ENCODE measurements around the gene KLHL40.

Gene KLHL40

DNA sequence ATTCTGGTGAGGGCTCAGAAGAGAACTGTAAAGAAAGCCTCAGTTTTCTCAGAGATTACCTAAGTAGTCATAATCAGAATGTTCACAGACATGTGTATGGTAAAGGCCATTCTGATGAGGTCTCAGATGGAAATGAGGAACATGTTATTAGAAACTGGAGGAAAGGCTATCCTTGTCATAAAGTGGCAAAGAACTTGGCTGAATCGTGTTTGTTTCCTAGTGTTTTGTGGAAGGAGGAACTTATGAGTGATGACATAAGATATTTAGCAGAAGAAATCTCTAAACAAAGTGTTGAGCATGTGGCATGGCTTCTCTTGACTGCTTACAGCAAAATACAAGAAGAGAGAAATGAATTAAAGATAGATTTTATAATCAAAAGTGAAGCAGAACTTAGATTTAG, 12.8 kb upstream of the KLHL40 start:
- no peak for DNase-seq

DNA sequence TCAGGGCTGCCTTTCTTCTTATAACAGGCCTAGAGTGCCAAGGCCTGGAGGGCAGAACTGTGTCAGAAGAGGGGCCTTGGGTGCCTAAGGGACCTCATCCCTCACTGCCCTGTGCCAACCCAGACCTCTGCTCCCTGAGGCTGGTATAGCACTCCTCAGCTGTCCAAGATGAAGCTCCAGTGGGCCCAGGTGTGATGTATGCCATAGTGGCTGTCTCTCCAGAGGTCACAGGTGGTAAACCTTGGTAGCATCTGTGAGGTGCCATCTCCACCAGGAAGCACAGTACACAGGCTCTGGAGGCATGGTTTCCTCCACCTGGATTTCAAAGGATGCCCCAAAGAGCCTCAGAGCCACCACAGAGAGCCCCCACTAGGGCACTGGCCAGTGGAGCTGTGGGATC, 12.3 kb upstream of the KLHL40 start:
- DNase-seq, result no peak

DNA sequence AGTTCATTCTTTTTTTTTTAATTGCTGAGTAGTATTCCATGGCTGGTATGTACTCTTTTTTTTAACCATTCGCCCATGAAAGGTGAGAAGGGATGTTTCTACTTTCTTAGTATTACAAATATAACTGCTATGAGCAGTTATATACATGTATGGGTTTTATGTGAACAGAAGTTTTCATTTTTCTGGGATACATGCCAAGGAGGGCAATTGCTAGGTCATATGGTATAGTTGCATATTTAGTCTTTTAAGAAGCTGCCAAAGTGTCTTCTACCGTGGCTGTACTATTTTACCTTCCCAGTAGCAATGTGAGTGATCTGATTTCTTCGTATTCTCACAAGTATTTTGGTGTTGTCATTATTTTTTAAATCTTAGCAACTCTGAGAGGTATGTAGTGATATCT, 11.2 kb upstream of the KLHL40 start:
- no peak for DNase-seq

DNA sequence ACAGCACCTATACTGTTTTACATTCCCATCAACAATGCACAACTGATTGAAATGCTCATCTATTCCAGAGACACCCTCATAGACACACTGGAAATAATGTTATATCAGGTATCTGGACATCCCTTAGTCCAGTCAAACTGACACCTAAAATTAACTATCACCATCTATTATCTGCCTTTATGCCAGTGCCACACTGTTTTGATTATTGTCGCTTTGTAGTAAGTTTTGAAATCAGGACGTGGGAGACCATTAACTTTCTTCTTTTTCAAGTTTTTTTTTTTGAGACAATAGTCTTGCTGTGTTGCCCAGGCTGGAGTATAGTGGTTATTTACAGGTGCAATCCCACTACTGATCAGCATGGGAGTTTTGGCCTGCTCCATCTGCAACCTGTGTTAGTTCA, 9.4 kb upstream of the KLHL40 start:
- no peak for DNase-seq

DNA sequence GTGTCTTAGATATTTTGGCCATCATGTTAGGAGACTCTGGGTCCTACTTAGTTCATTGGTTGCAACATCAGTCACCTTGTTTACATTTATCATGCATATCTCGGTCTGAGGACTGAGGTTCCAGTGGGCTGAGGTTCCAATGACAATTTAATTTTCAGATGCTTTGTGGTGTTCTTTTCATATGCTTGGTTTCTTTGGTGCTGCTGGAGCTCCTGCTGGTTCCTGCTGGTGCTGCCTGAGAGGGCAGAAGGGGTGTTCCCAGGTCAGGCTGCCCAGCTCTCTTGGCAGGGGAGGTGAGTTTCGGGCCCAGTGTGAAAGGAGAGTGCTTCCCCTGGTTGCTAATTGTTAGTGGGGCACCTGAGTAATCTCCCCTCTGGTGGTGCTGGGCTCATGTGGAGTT, 6.9 kb upstream of the KLHL40 start:
- no peak for DNase-seq

DNA sequence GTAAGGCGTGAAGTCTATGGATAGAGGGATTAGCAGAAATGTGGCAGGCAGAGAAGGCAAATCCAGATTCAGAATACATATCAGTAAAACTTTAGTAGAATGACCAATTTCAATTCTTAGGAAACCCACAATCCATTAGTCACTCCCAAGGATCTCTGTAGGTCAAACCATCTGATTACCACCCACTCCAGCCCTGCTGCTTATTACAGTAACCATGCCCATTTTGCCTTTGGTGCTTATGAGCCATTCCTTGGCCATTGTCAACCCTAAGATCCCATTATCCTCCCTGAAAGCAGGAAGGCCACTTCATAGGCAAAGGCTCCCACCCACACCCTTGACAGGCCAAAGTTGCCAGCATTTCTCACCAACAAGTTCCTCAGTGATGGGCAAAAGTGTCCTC, 5.1 kb upstream of the KLHL40 start:
- DNase-seq, result no peak

DNA sequence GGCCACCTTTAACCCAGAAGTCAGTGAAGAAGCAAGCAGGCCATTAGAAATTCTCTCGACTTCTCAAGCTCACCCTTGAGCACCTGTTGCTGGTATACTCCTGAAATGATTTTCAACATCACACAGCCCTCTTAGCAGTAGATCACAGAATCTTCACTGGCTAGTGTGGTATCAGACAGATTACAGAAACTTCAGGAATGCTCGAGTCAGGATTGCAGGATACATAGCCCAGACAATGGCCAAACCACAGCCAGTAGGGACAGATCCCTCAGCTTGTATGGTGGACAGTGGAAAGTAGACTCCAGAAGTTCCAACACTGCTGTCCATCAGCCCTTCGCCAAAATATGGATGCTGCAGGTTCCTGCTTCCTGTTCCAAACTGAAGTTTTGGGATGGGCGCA, 4.5 kb upstream of the KLHL40 start:
- no peak for DNase-seq

DNA sequence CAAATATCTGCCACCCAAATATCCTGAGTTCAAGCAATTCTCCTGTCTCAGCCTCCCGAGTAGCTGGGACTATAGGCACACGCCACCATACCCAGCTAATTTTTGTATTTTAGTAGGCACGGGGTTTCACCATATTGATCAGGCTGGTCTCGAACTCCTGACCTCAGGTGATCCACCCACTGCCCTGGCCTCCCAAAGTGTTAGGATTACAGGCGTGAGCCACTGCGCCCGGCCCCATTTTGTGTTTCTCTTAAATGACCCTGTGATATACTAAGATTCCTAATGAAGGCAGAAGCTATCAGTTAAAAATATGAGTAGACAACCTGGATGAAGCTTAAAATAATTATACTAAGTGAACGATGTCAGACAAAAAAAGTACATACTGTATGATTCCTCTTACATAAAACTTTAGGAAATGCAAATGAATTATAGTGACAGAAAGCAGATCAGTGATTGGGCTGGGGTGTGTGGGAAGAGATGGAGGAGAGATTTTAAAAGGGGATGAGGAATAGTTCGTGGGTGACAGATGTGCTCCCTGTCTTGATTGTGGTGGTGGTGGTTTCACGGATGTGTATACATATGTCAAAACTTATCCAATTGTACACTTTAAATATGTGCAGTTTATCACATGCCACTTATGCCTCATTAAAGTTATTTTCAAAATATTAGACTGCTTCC, 3.8 kb upstream of the KLHL40 start:
- no peak for DNase-seq

DNA sequence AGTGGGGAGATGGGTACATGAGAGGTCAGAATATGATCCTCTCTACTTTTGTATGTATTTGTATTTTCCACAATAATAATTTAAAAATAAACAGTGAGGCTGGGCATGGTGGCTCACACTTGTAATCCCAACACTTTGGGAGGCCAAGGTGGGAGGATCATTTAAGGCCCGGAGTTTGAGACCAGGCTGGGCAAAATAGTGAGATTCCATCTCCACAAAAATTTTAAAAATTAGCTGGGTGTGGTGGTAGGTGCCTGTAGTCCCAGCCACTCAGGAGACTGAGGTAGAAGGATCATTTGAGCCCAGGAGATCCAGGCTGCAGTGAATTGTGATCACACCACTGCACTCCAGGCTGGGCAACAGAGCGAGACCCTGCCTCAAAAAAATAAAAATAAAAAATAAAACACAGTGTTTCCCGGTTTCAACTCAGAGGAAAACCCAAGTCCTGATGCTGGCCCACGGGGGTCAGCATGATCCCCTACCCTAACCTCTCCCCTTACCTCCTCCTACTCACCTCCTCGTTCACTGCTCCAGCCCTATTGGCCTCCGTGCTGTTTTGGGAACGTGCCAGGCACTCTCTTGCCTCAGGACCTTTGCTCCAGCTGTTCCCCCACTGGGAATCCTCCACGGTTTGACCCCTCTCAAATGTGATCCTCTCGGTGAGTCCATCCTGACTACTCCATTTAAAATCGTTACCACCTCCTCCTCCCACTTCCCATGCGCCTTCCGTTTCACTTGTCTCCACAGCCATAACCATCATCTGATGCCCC, 2.9 kb upstream of the KLHL40 start:
- DNase-seq, result no peak

DNA sequence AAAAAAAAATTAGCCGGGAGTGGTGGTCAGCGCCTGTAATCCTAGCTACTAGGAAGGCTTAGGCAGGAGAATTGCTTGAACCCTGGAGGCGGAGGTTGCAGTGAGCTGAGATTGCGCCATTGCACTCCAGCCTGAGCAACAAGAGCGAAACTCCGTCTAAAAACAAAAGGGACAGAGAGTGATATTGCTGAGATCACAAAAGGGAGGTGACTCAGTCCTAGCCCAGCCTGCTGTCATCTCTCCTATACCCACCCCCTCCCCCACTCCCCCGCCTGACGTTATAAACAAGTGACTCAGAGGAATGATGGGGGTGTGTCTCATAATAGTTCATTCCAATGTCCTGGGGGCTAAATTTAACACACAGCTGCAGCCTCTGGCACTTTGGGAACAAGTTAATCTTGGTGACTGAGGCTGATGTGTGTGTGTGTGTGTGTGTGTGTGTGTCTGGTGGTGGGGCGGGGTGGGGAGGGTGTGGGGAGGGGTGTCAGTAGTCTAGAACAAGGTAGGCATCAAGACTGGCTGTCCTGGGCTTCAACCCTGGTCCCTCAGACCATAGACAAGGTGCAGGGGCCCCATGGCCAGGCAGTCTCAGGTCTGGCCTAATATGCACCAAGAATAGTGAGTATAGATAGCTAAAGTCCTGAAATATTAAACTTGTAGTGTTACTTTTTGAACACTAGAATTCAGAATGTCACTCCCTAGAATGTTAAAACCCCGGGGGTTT, 1.3 kb upstream of the KLHL40 start:
- DNase-seq, result no peak

DNA sequence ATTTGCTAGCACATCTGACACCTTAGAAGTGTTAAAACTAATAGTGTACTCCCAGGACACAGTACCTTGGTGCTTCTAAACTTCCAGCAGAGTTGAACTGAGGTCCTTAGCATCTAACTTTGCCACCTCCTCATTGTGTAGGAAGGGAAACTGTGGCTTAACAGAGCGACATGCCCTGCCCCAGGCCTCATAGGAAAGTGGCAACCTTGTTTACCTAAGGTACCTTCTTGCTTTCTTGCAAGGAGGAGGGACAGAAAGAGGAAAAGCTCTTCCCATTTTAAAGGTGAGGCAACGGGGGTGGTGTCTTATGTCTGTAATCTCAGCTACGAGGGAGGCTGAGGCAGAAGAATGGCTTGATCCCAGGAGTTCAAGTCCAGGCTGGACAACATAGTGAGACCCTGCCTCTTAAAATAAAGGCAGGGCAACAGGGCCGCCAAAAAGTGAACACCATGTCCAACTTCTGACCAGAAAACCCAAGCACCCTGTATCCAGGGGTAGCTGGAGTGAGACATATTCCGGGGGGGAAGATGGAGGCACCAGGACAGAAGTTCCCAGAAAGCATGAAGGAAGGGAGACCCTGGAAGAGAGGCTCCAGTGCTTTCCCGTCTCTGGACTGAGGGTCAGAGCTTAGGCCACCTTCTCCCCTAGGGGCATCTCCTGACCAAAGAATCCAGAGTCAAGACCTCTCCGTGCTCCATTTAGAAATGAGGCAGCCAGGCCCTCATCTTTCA, 540 bp upstream of the KLHL40 start:
- no peak for DNase-seq

DNA sequence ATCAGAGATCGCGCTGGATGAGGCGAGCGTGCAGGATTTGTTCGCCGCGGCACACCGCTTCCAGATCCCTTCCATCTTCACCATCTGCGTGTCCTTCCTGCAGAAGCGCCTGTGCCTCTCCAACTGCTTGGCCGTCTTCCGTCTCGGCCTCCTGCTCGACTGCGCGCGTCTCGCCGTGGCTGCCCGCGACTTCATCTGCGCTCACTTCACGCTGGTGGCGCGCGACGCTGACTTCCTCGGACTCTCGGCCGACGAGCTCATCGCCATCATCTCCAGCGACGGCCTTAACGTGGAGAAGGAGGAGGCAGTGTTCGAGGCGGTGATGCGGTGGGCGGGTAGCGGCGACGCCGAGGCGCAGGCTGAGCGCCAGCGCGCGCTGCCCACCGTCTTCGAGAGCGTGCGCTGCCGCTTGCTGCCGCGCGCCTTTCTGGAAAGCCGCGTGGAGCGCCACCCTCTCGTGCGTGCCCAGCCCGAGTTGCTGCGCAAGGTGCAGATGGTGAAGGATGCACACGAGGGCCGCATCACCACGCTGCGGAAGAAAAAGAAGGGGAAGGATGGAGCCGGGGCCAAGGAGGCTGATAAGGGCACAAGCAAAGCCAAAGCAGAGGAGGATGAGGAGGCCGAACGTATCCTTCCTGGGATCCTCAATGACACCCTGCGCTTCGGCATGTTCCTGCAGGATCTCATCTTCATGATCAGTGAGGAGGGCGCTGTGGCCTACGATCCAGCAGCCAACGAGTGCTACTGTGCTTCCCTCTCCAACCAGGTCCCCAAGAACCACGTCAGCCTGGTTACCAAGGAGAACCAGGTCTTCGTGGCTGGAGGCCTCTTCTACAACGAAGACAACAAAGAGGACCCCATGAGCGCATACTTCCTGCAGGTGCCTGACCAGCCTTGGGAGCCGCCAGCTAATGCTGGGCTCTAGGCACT, 819 bp downstream of the KLHL40 start:
- no peak for DNase-seq

DNA sequence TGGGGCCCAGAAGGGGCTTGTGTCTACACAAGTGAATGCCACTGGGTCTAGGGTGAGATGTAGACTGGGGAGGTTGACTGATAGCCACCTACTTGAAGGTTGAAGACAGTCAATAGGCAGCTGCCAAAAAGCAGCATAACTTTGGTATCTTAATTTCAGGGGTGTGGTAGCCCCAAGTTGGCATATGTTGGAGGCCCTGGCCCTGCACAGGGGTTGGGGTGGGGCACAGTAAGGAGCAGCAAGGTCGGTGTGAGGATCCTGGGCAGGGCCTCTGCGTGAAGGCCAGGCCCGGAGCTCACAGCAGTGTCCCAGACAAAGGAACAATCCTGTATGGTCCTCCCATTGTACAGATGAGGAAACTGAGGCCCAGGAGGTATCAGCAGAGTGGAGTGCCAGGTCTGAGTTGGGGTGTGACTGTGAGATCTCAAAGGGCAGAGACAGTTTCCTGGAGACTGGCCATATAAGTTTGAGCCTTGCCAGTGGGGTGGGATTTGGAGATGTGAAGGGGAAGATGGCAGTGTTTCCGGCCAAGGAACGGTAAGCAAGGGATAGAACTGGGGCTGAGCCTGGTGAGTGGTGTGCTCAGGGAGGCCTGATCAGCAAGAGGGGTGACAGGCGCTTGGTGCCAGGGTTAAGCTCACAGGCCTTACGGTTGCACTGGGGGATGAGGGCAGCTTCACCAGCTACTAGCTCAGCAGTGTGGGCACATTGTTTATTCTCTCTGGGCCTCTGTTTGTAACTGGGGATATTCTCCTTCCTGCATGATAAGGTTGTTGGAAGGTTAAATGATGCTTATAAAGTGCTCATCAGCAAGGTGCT, 1.7 kb downstream of the KLHL40 start:
- DNase-seq, result no peak

DNA sequence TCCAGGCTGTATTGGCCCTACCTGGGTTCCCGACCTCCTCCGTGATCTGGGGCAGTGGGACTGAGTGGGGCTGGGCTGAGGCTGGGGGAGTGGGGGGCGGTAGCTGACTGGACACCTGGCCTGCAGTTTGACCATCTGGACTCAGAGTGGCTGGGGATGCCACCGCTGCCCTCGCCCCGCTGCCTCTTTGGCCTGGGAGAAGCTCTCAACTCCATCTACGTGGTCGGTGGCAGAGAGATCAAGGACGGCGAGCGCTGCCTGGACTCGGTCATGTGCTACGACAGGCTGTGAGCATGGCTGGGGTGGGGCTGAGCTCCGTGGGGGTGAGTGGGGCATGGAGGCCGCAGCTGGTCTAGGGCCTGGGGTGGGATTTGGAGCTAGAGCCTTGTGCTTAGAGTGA, 2.7 kb downstream of the KLHL40 start:
- DNase-seq, result no peak

DNA sequence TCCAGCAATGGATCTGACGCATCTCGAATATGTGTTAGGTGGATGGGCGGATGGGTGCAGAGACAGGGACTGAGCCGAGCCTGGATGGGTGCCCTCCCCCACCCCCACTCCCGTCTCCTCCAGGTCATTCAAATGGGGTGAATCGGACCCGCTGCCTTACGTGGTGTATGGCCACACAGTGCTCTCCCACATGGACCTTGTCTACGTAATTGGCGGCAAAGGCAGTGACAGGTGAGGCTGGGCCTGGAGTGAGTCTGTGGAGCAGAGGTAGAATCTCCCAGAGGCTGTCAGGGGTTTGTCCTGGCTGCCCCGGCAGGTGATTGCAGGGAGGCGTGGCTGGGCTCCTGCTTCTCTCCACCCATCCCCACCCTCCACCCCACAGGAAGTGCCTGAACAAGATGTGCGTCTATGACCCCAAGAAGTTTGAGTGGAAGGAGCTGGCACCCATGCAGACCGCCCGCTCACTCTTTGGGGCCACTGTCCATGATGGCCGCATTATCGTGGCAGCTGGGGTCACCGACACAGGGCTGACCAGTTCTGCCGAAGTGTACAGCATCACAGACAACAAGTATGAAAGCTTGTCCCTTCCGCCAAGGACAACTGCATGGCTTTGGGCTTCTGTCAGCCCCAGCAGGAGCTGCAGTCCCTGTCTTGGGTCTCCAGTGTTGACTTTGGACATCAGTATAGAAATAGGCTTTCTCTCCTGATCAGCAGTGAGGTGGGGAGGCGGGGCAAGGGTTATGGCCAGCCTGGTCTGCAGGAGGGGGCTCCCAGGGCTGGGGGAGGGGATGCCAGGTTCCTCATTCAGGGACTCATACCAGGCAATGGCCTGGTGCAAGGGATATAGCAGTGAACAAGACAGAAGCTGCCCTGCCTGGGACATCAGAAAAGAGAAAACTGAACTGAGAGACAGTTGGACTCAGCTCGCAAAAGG, 3.4 kb downstream of the KLHL40 start:
- no peak for DNase-seq

DNA sequence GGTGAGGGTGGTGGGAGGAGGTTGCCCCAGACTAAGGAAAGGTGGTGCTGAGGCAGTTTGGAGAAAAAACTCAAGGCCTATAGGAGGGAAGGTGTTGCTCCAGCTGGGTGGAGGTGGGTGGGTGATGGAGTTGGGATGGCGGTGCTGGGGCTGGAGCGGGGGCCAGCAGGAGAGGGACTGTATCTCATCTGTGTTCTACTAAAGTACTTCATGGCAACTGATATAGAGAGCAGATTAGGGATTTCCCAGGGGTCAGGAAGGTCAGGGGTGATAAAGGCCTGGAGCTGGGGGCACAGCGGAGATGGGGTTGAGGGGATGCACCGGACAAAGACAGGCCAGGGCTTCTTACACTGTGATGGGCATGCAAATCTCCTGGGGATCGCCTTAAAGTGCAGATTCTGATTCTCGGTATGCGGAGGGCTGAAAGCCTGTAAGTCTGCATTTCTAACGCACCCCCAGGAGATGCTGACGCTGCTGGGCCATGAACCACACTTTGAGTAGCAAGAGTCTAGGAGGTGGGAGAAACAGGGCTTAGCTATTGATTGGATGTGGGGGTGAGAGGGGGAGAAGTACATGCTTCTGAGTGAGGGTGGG, 4.2 kb downstream of the KLHL40 start:
- no peak for DNase-seq

DNA sequence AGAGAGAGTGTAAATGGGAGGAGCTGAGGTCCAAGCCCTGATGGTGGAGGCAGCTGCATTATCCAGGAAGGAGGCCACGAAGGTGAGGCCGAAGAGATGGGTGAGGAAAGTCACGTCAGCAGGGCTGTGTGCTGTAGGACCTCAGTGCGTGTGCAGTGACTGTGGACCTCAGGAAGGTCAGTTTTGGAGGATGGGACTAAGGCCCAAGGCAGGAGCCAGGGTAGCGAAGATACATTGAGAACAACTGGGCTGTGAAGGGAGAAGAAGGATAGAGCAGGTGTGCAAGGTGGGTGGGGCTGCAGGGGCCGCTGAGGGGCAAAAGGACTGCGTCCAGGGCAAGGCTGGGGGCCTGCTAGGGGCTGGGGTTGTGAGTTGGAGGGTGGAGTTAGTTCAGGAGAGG, 4.9 kb downstream of the KLHL40 start:
- DNase-seq, result no peak

DNA sequence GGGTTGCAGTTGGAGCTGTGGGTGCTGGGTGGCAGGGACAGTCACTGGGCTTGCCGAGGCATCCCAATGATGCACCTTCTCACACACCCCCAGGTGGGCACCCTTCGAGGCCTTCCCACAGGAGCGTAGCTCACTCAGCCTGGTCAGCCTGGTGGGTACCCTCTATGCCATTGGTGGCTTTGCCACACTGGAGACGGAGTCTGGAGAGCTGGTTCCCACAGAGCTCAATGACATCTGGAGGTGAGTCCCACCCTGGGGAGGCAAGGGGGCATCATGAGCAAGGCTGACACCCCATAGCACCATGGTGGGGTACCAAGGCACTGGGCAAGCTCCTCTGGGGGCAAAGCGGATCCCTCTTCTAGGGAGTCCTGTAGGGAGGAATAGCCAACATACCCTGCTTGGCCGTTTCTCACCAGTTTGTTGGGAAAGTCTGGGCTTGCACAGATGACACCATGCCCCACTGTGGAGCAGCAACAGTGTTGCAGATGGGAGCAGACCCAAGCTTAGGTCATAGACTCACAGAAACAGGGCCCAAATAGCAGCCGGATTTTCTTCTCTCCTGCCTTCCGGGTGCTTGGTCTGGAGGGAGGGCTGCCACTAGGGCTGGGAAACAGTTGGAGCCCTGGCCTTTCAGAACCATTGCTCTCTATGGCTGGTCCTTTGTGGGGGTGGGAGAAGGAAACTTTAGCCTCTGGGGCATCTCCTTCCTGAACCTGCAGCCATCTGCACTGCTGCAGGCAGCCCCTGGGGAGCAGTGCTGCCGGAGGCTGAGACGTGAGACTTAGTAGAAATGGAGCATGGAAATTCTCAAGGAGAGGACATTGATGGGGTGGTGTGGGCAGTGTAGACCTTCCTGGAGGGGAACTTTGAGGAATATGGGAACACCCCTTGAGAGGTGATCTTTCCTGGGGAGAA, 5.7 kb downstream of the KLHL40 start:
- no peak for DNase-seq
